HUES48 (cell line): Measurements from ENCODE around the gene IGSF8.
"Not testable (repeated sequence)": the region's sequence is repeated elsewhere in the genome, so short reads cannot be mapped to it uniquely, and the experiment has no call there.

Experiments
- H3K27ac ChIP-seq: one replicate; pipeline ENCODE4 v1.7.0; 2013; ENCODE audit warnings: low read depth, low read length, inconsistent platforms
- H3K27me3 ChIP-seq: 2 replicates; pipeline ENCODE4 v1.6.1; 2013; ENCODE audit warnings: mild to moderate bottlenecking, low read length; ENCODE audit not compliant: control insufficient read depth, insufficient read depth
- H3K36me3 ChIP-seq: 2 replicates; pipeline ENCODE4 v1.6.1; 2013; ENCODE audit warnings: low read length; ENCODE audit not compliant: control insufficient read depth, insufficient read depth
- H3K4me1 ChIP-seq: 2 replicates; pipeline ENCODE4 v1.6.1; 2013; ENCODE audit warnings: mild to moderate bottlenecking, low read length; ENCODE audit not compliant: control insufficient read depth, insufficient read depth
- H3K4me3 ChIP-seq: 2 replicates; pipeline ENCODE4 v1.5.1; 2013; ENCODE audit warnings: mild to moderate bottlenecking, low read depth, low read length
- H3K9ac ChIP-seq: 2 replicates; pipeline ENCODE4 v1.6.1; 2013; ENCODE audit warnings: mild to moderate bottlenecking, low read depth, low read length, moderate library complexity
- H3K9me3 ChIP-seq: 2 replicates; pipeline ENCODE4 v1.6.1; 2013; ENCODE audit warnings: low read length; ENCODE audit not compliant: control insufficient read depth, insufficient read depth

Gene IGSF8

DNA sequence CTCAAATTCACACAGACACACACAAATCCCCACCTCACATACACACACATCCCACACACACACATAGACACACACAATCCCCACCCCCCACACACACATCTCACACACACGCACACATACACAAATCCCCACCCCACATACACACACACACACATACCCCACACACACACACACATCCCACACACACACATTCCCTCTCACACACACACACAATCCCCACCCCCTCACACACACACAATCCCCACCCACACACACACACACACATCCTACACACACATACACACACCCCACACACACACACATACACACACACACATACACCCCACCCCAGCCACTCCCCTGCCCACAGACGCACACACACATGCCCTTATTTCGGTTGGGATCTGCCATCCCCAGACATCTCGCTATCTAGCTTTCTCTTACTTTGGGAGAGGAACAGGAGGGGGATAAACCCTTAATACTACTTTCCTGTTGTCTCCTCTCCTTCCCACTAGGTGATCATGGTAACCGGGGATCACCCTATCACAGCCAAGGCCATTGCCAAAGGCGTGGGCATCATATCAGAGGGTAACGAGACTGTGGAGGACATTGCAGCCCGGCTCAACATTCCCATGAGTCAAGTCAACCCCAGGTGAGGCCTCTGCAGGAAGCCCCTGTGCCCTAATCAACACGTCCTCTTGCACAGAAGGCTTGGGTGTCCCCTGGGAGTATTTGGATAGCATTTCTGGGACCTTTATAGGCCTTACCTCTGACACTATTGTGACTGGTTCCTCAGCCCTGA lies 35.8 kb upstream of the IGSF8 start:
- Histone ChIP-seq H3K4me1 (no peaks in the 10 kb centered on the region), H3K4me3 (no peak overlapping the region), H3K36me3 (peaks cover 63% of the 10 kb centered on the region), H3K27me3 (no peaks in the 10 kb centered on the region), H3K9me3 (no peaks in the 10 kb centered on the region), H3K9ac (no peak overlapping the region), H3K27ac (no peak overlapping the region)

GRCh38 chr1:160131803-160132565 lies 33.6 kb upstream of the IGSF8 start:
- Histone ChIP-seq H3K4me1 (no peaks in the 10 kb centered on the region), H3K9me3 (no peaks in the 10 kb centered on the region), H3K27ac (no peak overlapping the region), H3K36me3 (peaks cover 72% of the 10 kb centered on the region), H3K27me3 (no peaks in the 10 kb centered on the region), H3K4me3 (no peak overlapping the region), H3K9ac (no peak overlapping the region)

DNA sequence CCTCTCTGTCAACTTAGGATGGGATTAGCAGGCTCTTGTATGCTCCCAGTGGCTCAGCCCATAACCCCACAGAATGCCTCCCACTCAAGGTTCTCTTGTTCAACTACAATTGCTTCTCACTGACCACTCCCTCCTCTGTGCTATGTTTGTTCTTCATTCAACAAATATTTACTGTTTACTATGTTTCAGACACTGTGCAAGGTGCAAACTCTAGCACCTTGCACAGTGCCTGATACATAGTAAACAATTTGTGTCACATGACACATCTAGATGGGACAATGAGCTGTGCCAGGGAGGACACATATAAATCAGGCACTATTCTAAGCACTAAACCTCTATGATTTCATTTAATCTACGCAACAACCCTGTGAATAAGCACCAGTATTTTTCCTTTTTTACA lies 32.5 kb upstream of the IGSF8 start:
- no peaks in the 10 kb centered on the region for H3K9me3 ChIP-seq
- no peak overlapping the region for H3K9ac ChIP-seq
- H3K4me3 ChIP-seq, result no peak overlapping the region
- H3K36me3 ChIP-seq, result peaks cover 68% of the 10 kb centered on the region
- no peaks in the 10 kb centered on the region for H3K4me1 ChIP-seq
- no peak overlapping the region for H3K27ac ChIP-seq
- no peaks in the 10 kb centered on the region for H3K27me3 ChIP-seq

- H3K9me3 ChIP-seq, result no peaks in the 10 kb centered on the region
- peaks cover 68% of the 10 kb centered on the region for H3K36me3 ChIP-seq
- H3K9ac ChIP-seq, result no peak overlapping the region
- H3K27ac ChIP-seq, result no peak overlapping the region
- no peak overlapping the region for H3K4me3 ChIP-seq
- no peaks in the 10 kb centered on the region for H3K27me3 ChIP-seq
- no peaks in the 10 kb centered on the region for H3K4me1 ChIP-seq
Measured at GRCh38 chr1:160130486-160130885, 32.1 kb upstream of the IGSF8 start.

DNA sequence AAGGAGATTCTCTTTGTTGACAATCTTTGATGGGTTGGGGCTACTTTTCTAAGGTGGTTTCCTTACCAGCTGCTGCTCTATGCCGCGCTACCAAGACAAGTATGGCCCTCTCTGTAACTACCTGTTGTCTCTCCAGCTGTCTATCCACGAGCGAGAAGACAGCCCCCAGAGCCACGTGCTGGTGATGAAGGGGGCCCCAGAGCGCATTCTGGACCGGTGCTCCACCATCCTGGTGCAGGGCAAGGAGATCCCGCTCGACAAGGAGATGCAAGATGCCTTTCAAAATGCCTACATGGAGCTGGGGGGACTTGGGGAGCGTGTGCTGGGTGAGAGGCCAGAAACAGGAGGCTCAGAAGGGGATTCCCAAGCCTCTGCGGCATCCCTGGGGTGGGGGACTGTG lies 31.5 kb upstream of the IGSF8 start:
- Histone ChIP-seq H3K27me3 (no peaks in the 10 kb centered on the region), H3K9me3 (no peaks in the 10 kb centered on the region), H3K9ac (no peak overlapping the region), H3K4me3 (no peak overlapping the region), H3K4me1 (peaks cover under 1% of the 10 kb centered on the region; the same call in 1 of the 2 replicates), H3K36me3 (peaks cover 70% of the 10 kb centered on the region), H3K27ac (no peak overlapping the region)

- Histone ChIP-seq H3K9ac (no peak overlapping the region), H3K36me3 (peaks cover 74% of the 10 kb centered on the region), H3K9me3 (no peaks in the 10 kb centered on the region), H3K4me1 (peaks cover 5% of the 10 kb centered on the region; the same call in 1 of the 2 replicates), H3K27me3 (no peaks in the 10 kb centered on the region), H3K27ac (no peak overlapping the region), H3K4me3 (no peak overlapping the region)
Measured at GRCh38 chr1:160129558-160129957, 31.1 kb upstream of the IGSF8 start.

DNA sequence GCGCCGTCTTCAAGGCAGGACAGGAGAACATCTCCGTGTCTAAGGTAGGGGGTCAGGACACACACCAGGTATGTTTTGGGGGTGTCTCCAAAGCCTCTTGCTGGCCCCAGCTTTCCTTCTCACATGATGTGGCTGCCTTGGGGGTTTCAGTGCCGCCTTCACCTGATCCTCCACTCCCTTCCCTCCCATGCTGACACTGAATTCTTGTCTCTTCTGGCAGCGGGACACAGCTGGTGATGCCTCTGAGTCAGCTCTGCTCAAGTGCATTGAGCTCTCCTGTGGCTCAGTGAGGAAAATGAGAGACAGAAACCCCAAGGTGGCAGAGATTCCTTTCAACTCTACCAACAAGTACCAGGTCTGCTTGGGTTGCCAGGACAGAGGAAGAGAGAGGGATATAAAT lies 30.6 kb upstream of the IGSF8 start:
- H3K9ac ChIP-seq, result no peak overlapping the region
- H3K27ac ChIP-seq, result no peak overlapping the region
- H3K36me3 ChIP-seq, result peaks cover 79% of the 10 kb centered on the region
- peaks cover 9% of the 10 kb centered on the region; the same call in 1 of the 2 replicates for H3K4me1 ChIP-seq
- H3K9me3 ChIP-seq, result no peaks in the 10 kb centered on the region
- no peak overlapping the region for H3K4me3 ChIP-seq
- H3K27me3 ChIP-seq, result no peaks in the 10 kb centered on the region

GRCh38 chr1:160128636-160129035 lies 30.2 kb upstream of the IGSF8 start:
- H3K9ac ChIP-seq, result no peak overlapping the region
- no peaks in the 10 kb centered on the region for H3K9me3 ChIP-seq
- H3K27ac ChIP-seq, result no peak overlapping the region
- peaks cover 9% of the 10 kb centered on the region; the same call in 1 of the 2 replicates for H3K4me1 ChIP-seq
- H3K4me3 ChIP-seq, result no peak overlapping the region
- H3K27me3 ChIP-seq, result no peaks in the 10 kb centered on the region
- H3K36me3 ChIP-seq, result peaks cover 78% of the 10 kb centered on the region

DNA sequence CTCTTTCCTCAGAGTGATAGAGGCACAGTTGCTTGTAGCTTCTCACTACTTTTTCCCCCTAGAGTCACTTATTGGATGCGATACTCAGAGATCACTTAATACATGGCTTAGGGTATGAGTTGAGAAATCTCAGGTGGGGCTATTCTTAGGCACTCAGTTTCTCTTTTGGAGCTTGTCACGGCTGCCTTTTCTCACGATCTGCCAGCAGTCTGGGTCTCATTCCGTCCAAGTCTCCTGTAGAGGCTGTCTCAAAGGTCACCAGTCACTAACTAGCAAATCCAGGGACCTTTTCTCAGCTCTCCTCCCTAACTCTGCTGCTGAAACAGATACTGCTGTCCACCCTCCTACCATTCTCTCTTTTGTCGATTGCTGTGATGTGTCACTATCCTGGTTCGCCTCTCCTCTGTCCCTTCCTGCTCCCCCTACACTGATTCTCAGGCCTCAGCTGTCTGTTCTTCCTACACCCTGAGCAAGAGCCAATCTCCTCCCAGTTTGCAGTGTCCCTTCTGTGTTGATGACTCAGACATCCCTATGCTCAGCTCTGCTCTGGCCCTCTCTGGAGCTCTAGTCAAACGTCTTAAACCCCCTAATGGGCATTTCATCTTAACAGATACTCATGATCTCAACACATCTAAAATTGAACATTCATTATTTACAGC lies 29.6 kb upstream of the IGSF8 start:
- Histone ChIP-seq H3K4me3 (no peak overlapping the region), H3K27ac (no peak overlapping the region), H3K9ac (no peak overlapping the region), H3K4me1 (peaks cover 9% of the 10 kb centered on the region; the same call in 1 of the 2 replicates), H3K27me3 (no peaks in the 10 kb centered on the region), H3K9me3 (no peaks in the 10 kb centered on the region), H3K36me3 (peaks cover 75% of the 10 kb centered on the region)

- no peaks in the 10 kb centered on the region for H3K27me3 ChIP-seq
- no peak overlapping the region for H3K27ac ChIP-seq
- H3K4me1 ChIP-seq, result peaks cover 9% of the 10 kb centered on the region; the same call in 1 of the 2 replicates
- H3K9ac ChIP-seq, result no peak overlapping the region
- peaks cover 75% of the 10 kb centered on the region for H3K36me3 ChIP-seq
- H3K4me3 ChIP-seq, result no peak overlapping the region
- no peaks in the 10 kb centered on the region for H3K9me3 ChIP-seq
Measured at GRCh38 chr1:160127381-160127780, 29.0 kb upstream of the IGSF8 start.

- H3K27ac ChIP-seq, H3K9me3 ChIP-seq, H3K4me3 ChIP-seq, H3K9ac ChIP-seq, H3K4me1 ChIP-seq, H3K27me3 ChIP-seq: not testable (repeated sequence)
- peaks cover 72% of the 10 kb centered on the region for H3K36me3 ChIP-seq
Measured at GRCh38 chr1:160126342-160126741, 27.9 kb upstream of the IGSF8 start.
